ENCODE results near the gene PBX1. TPM values are rescaled to one million over a fixed set of nuclear protein-coding genes. Genes with fewer than 3 reads are reported as not detected.

The PBX1 gene
- total RNA-seq, 4 donors from 2014 or later, result 25.8 to 31.0 (median 27.1) TPM

- no peak overlapping the region for H3K4me3 ChIP-seq
- H3K4me1 ChIP-seq, result peaks cover 0 to 22% (median 5%) of the 10 kb centered on the region in 4 donors
- DNase-seq (ENCODE audit: low spot score in 2 of 2), result no peak
- 88 to 92% methylated on average over 4 of the region's 4 CpGs for WGBS, 2 donors
- H3K27ac ChIP-seq, result no peak overlapping the region
- no peak for TF ChIP-seq EP300 (IDR thresholded peaks at IDR 0.05)
- TF ChIP-seq, protein P1, sequence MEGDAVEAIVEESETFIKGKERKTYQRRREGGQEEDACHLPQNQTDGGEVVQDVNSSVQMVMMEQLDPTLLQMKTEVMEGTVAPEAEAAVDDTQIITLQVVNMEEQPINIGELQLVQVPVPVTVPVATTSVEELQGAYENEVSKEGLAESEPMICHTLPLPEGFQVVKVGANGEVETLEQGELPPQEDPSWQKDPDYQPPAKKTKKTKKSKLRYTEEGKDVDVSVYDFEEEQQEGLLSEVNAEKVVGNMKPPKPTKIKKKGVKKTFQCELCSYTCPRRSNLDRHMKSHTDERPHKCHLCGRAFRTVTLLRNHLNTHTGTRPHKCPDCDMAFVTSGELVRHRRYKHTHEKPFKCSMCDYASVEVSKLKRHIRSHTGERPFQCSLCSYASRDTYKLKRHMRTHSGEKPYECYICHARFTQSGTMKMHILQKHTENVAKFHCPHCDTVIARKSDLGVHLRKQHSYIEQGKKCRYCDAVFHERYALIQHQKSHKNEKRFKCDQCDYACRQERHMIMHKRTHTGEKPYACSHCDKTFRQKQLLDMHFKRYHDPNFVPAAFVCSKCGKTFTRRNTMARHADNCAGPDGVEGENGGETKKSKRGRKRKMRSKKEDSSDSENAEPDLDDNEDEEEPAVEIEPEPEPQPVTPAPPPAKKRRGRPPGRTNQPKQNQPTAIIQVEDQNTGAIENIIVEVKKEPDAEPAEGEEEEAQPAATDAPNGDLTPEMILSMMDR (IDR thresholded peaks at IDR 0.05), result no peak
- H3K27me3 ChIP-seq, result no peaks in the 10 kb centered on the region
- H3K36me3 ChIP-seq, result peaks cover 0 to 5% (median 0%) of the 10 kb centered on the region in 3 donors
- no peaks in the 10 kb centered on the region for H3K9me3 ChIP-seq
These were observed 10.9 kb downstream of the PBX1 start for GRCh38 chr1:164569866-164570265.

DNA sequence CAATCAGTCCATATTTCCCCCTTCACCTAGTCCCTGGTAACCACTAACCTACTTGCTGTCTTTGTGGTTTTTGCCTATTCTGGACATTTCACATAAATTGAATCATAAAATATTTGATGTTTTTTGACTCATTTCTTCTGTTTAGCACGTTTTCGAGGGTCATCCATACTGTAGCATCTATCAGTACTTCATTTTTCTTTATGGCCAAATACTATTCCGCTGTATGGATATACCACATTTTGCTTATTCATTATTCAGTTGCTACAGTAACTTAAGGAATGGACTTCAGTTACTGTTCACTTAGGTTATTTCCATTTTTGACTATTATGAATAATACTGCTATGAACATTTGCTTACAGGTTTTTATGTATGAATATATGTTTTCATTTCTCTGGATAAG, 12.3 kb downstream of the PBX1 start:
- Histone ChIP-seq H3K36me3 (peaks cover 0 to 5% (median 0%) of the 10 kb centered on the region in 3 donors), H3K27ac (no peak overlapping the region), H3K4me3 (no peak overlapping the region), H3K9me3 (no peaks in the 10 kb centered on the region), H3K27me3 (no peaks in the 10 kb centered on the region), H3K4me1 (peaks cover 0 to 19% (median 2%) of the 10 kb centered on the region in 4 donors)
- DNase-seq (ENCODE audit: low spot score in 2 of 2), result no peak
- TF ChIP-seq, protein P1 (IDR thresholded peaks at IDR 0.05), result no peak
- TF ChIP-seq EP300 (IDR thresholded peaks at IDR 0.05), result no peak
- no peak for TF ChIP-seq POLR2A (IDR thresholded peaks at IDR 0.05)
- 95% methylated on average over 3 of the region's 3 CpGs for WGBS, 2 donors

DNA sequence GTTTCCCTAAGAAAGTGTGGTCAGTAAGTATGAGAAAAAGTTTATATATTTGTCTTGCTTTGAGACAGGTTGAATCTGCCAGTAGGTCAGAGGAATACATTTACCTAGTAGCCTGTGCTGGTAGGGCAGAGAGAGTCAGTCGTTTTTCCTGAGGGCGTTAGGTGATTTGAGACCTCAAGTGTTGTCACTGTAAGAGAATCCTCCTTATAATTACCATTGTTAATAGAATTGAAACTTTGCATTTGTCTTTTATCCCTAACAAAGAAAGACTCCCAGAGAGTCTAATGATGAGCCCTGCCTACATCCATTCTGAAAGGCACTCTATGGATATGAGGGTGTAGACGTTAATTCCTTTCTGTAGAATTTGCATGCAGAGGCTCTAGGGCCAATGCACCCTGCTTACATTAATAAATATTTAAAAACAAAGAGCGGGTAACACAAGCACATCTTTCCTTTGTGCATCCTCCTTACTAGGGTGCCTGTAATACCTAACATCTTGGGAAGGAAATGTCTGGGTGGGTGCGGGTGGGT, 16.4 kb downstream of the PBX1 start:
- H3K4me3 ChIP-seq, result no peak overlapping the region
- DNase-seq (ENCODE audit: low spot score in 2 of 2), result no peak
- 90 to 95% methylated on average over 5 of the region's 5 CpGs for WGBS, 2 donors
- H3K27ac ChIP-seq, result no peak overlapping the region
- no peaks in the 10 kb centered on the region for H3K9me3 ChIP-seq
- no peak for TF ChIP-seq POLR2A (IDR thresholded peaks at IDR 0.05)
- H3K27me3 ChIP-seq, result no peaks in the 10 kb centered on the region
- H3K36me3 ChIP-seq, result peaks cover 0 to 5% (median 0%) of the 10 kb centered on the region in 3 donors
- H3K4me1 ChIP-seq, result peaks cover 0 to 38% (median 2%) of the 10 kb centered on the region in 4 donors

GRCh38 chr1:164576291-164577271, 17.6 kb downstream of the PBX1 start:
- H3K4me1 ChIP-seq, result peaks cover 0 to 38% (median 2%) of the 10 kb centered on the region in 4 donors

GRCh38 chr1:164577291-164577690, 18.3 kb downstream of the PBX1 start:
- WGBS, 2 donors, result 75 to 76% methylated on average over 3 of the region's 3 CpGs
- H3K9me3 ChIP-seq, result no peaks in the 10 kb centered on the region
- TF ChIP-seq EP300 (IDR thresholded peaks at IDR 0.05) (no peak), POLR2A (IDR thresholded peaks at IDR 0.05) (no peak)
- TF ChIP-seq, protein P1 (IDR thresholded peaks at IDR 0.05), result no peak
- H3K27ac ChIP-seq, result no peak overlapping the region
- peaks cover 0 to 38% (median 2%) of the 10 kb centered on the region in 4 donors for H3K4me1 ChIP-seq
- H3K36me3 ChIP-seq, result no peaks in the 10 kb centered on the region
- H3K27me3 ChIP-seq, result no peaks in the 10 kb centered on the region
- DNase-seq (ENCODE audit: low spot score in 2 of 2), result no peak
- no peak overlapping the region for H3K4me3 ChIP-seq

More at GRCh38 chr1:164576291-164577271, 17.6 kb downstream of the PBX1 start:
- H3K27me3 ChIP-seq, result no peaks in the 10 kb centered on the region
- no peak for TF ChIP-seq EP300 (IDR thresholded peaks at IDR 0.05)
- TF ChIP-seq, protein P1 (IDR thresholded peaks at IDR 0.05), result no peak
- TF ChIP-seq POLR2A (IDR thresholded peaks at IDR 0.05), result no peak
- peak overlapping the region; percentile 16 to 41 (median 32) for H3K4me3 ChIP-seq
- no peaks in the 10 kb centered on the region for H3K9me3 ChIP-seq
- WGBS, 2 donors, result 38 to 46% methylated on average over 58 to 66 of the region's 66 CpGs
- no peaks in the 10 kb centered on the region for H3K36me3 ChIP-seq
- H3K27ac ChIP-seq, result peak overlapping the region in 3 of 4 donors; percentile 4 to 28 (median 17)
- no peak for DNase-seq (ENCODE audit: low spot score in 2 of 2)
